RWPE1 (cell line): ENCODE data around the gene PTPRE.

Experiments used
- CTCF ChIA-PET: fragments of 350-600 bp; sonication (Branson Sonifier 250); formaldehyde crosslinking; extraction: SDS; loops from one replicate; lab custom pipeline; 2021; lab: Yijun Ruan, JAX
- POLR2A ChIA-PET: fragments of 400-600 bp; formaldehyde crosslinking; extraction: SDS; loops from one replicate; lab custom pipeline; 2020; ENCODE audit warnings: antibody characterized with exemption; ENCODE audit not compliant: low non-redundant PET; lab: Yijun Ruan, JAX
- DNase-seq: peaks from one replicate; pipeline ENCODE4 v3.0.0; 2012; ENCODE audit warnings: low spot score
- H3K27ac ChIP-seq: fragments of 450-650 bp; 2 replicates; pipeline ENCODE4 v1.5.1; 2017
- TF ChIP-seq, protein P1 (sequence below): fragments of 450-650 bp; conservative IDR thresholded peaks from 2 replicates; pipeline ENCODE4 v1.5.1; 2017; ENCODE audit warnings: low read depth, mild to moderate bottlenecking

PTPRE gene

DNA sequence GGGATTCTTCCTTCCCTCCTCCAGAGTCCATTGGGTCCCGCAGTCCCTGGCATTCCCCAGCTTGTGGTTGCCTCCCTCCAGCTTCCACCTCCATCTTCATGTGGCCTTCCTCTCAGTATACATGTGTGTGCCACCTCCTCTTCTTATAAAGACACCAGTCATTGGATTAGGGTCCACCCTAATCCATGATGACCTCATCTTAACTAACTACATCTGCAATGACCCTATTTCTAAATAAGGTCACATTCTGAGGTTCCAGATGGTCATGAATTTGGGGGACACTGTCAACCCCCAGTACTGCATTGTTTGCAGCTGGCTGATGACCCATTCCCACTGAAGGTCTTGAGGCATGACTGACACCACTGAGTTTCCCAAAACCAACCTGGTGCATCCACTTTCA is 99.0 kb downstream of the PTPRE start:
- no peak overlapping the region for H3K27ac ChIP-seq
- no peak for DNase-seq
- ChIA-PET POLR2A (no interaction called here), CTCF (no interaction called here)
- TF ChIP-seq, protein P1, sequence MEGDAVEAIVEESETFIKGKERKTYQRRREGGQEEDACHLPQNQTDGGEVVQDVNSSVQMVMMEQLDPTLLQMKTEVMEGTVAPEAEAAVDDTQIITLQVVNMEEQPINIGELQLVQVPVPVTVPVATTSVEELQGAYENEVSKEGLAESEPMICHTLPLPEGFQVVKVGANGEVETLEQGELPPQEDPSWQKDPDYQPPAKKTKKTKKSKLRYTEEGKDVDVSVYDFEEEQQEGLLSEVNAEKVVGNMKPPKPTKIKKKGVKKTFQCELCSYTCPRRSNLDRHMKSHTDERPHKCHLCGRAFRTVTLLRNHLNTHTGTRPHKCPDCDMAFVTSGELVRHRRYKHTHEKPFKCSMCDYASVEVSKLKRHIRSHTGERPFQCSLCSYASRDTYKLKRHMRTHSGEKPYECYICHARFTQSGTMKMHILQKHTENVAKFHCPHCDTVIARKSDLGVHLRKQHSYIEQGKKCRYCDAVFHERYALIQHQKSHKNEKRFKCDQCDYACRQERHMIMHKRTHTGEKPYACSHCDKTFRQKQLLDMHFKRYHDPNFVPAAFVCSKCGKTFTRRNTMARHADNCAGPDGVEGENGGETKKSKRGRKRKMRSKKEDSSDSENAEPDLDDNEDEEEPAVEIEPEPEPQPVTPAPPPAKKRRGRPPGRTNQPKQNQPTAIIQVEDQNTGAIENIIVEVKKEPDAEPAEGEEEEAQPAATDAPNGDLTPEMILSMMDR: no peak

DNA sequence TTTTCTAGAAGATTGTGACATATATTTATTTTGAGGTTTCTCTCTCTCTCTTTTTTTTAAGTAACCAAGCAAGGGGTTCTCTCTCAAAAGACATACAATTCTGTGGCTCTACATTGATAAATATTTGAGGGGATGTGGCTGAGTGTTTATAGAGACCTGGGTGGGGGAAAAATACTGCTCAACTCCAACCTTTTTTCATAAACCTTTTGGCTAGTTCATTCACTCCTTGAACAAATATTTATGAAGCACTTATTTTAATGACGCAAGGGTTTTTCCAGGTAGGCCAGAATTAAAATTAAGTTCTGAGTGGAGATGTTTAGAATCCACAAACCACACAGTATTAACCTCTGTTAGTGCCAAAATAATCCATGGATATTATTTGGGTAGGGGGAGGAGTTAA is 100.2 kb downstream of the PTPRE start:
- DNase-seq: no peak
- no peak overlapping the region for H3K27ac ChIP-seq
- TF ChIP-seq, protein P1: no peak
- ChIA-PET CTCF (interaction anchor here (0.9 to 5.9 kb wide), 2 partner anchors 9 to 101 kb away, joined by 4 to 144 read pairs; partner anchors contain the start of gene PTPRE), POLR2A (no interaction called here)

DNA sequence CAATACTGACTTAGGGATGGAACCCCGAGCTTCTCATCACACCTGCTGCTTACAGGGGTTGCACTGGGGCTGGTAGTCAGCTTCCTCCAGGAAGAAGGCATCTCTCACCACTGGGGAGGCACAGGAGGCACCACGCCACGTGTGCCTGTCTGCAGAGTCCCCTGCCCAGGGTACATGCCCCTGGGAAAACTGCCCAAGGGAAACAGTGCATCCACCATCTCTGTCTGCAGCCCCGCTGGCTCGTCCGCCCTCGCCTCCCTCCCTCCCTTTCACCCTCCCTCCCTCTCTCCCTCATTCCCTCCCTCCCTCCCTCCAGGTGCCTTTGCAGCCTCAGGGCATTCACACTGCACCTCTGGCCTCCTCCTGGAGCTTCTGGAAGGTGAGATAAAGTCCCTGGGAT is 101.1 kb downstream of the PTPRE start:
- DNase-seq: no peak
- TF ChIP-seq, protein P1: no peak
- ChIA-PET CTCF (interaction anchor here (0.5 to 5.9 kb wide), 5 partner anchors 8 to 102 kb away, joined by 3 to 144 read pairs (median 4); partner anchors contain the start of gene PTPRE), POLR2A (no interaction called here)
- H3K27ac ChIP-seq: no peak overlapping the region

DNA sequence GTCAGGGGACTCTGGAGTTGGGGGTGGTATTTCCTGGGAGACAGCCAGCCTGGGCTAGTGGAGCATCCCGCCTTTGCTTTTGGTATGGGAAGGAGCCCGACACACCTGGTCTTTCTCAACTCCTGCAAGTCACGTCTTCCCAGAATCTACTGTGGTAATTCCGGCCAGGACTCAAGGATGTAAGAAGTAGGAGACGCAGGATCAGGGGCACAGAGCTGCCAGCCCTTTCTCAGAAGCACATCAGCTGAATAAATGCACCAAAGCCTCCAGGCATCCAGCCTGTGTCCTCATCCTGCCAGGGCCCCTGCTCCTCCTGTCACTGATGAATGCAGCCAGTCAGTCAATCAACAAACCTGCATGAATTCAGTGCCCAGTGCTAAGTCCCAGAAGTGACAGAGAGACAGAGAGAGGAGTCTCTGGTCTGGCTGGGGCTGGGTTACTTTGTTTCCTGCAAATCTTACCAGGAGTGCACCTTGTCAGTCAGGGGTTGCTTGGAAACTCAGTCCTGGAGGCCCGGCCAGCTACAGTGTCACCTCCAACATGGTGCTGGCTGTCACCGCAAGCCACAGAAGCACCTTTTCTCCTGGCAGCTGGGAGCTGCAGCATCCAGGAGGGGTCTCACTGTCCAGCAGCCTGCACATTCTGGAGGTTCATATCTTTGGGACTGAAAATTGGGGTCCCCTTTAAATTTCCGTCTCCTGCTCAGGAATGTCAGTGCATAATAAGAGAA is 101.8 kb downstream of the PTPRE start:
- TF ChIP-seq, protein P1: no peak
- no peak for DNase-seq
- ChIA-PET POLR2A (no interaction called here), CTCF (interaction anchor here (0.9 to 5.9 kb wide), 3 partner anchors 10 to 102 kb away, joined by 3 to 144 read pairs (median 40); partner anchors contain the start of gene PTPRE)
- H3K27ac ChIP-seq: no peak overlapping the region

DNA sequence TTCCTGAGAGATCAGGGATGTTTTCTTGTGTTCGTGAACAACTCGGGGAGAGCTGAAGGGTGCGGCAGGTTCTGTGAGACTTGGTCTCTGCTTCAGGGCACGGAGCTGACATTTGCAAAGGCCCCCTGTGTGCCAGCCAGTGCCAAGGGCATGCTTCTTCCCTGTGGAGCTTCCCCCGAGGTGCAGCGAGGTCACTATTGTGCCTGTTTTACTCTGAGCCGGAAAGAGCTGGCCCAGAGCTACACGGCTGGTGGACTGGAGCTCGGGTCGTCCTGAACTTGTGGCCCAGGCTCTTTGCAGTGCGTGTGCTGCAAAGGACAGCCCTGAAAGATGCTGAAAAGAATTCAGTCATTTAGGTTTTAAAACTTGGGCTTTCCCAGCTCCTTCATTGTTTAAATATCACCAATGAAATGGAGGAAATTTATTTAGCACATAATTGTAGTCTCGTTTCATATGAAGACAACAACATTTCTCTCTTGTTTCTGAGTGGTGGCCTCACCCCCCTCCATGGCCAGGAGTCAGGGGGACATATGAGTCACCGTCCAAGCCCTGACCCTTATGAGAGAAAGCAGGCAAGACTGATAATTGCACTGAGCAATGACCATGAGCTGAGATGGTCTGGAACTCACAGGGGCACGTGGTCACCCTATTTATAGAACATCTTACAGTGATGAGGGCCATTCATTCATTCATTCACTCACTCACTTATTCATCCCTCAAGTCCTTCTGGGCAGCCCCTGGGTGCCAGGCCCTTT is 102.6 kb downstream of the PTPRE start:
- POLR2A ChIA-PET: no interaction called here

More for the DNA sequence above, 102.6 kb downstream of the PTPRE start:
- TF ChIP-seq, protein P1: no peak
- no peak overlapping the region for H3K27ac ChIP-seq
- CTCF ChIA-PET: interaction anchor here (0.8 to 5.9 kb wide), 4 partner anchors 10 to 103 kb away, joined by 4 to 144 read pairs (median 28); partner anchors contain the start of gene PTPRE
- DNase-seq: no peak
